ENCODE data around the gene MED31. TPM values are rescaled to one million over a fixed set of nuclear protein-coding genes. Genes with fewer than 3 reads are reported as not detected.
A peak's percentile ranks its signal among the peaks of the same experiment; 100 is the strongest.

MED31 gene
- polyA plus RNA-seq, 2 of the 4 experiments (the other 2 are of a cell fraction) = 32.2 to 49.0 TPM

DNA sequence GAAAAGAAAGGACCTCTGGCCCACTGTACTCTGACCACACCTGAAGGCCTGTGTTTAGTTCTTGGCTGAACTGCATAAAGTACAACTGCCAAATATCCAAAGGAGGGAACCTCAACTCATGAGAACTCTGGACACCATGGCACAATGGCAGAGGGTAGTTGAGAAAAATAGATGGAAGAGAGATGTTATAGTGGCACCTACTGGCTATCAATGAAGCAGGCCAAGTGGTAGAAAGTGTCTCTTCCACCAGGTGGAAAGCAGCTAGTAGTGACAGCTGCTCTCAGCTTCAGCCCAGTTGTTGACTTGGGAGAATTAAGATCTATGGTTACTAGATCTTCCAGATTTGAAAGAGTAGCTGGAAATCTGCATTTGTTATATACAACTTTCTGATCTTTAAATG lies 3.2 kb downstream of the MED31 start:
- Histone ChIP-seq H3K4me1 (peaks cover 19% of the 10 kb centered on the region; the same call in 2 of the 3 replicates), H3K4me3 (no peak overlapping the region), H3K27ac (no peak overlapping the region), H3K4me2 (no peak overlapping the region), H3K9me3 (no peaks in the 10 kb centered on the region)
- ChIA-PET CTCF (interaction anchor here (0.6 to 3.5 kb wide), 18 partner anchors 9 to 375 kb away, joined by 3 to 36 read pairs (median 4); partner anchors contain the start of gene KIAA0753), POLR2A (interaction anchor here (0.5 kb wide), 1 partner anchor 205 kb away, joined by 3 read pairs; no protein-coding TSS in a partner anchor)
- FAIRE-seq = peak; percentile 28
- ATAC-seq = peak; percentile 45 to 54; a peak in 4 of 6 replicates
- TF ChIP-seq SMC3 (IDR thresholded peaks at IDR 0.05) (peak; percentile 42; the same call in 2 of the 3 replicates), RAD21 (conservative IDR thresholded peaks at IDR 0.05 in 1 of 2, IDR thresholded peaks at IDR 0.05 in 1 of 2) (peak; percentile 68 to 76), HDAC2 (IDR thresholded peaks at IDR 0.05) (no peak)
- TF ChIP-seq, protein P1, sequence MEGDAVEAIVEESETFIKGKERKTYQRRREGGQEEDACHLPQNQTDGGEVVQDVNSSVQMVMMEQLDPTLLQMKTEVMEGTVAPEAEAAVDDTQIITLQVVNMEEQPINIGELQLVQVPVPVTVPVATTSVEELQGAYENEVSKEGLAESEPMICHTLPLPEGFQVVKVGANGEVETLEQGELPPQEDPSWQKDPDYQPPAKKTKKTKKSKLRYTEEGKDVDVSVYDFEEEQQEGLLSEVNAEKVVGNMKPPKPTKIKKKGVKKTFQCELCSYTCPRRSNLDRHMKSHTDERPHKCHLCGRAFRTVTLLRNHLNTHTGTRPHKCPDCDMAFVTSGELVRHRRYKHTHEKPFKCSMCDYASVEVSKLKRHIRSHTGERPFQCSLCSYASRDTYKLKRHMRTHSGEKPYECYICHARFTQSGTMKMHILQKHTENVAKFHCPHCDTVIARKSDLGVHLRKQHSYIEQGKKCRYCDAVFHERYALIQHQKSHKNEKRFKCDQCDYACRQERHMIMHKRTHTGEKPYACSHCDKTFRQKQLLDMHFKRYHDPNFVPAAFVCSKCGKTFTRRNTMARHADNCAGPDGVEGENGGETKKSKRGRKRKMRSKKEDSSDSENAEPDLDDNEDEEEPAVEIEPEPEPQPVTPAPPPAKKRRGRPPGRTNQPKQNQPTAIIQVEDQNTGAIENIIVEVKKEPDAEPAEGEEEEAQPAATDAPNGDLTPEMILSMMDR (IDR thresholded peaks at IDR 0.05) = peak; percentile 61
- DNase-seq (ENCODE audit: low read depth in 1 of 2, low spot score in 1 of 2) = peak; percentile 60 to 76

DNA sequence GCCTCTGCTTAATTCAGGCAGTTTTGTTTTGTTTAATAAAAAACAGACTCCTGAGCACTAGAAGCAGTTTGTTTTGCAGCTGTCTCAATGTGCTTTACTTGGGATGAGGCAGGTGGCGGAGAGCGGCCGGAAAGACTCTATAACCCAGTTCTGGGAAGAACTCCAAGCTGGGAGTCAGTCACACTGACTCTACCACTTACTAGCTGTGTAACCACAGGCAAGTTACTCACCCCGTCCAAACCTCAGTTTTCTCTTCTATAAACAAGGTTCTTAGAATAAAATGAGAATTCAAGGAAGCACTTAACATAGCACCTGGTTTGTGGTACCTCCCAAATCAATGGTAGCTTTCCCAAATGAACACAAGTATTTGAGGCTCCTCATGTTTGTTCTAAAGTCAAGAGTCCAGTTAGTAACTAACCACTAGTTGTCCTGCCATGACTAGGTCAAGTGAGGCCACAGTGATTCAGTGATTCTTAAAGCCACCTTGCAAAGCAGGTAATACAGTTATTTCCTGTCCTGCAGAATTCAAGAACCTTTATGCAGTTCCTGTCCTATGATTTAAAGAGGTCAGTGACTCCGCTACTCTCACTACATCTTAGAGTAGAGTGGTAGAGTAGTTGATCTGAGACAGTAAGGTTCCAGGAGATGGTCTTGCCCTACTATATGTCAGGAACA lies 7.8 kb downstream of the MED31 start:
- CTCF ChIA-PET = interaction anchor here (0.6 to 5.8 kb wide), 4 partner anchors 23 to 173 kb away, joined by 3 to 42 read pairs (median 4); no protein-coding TSS in a partner anchor
- TF ChIP-seq RARB (CRISPR knock-in tag; IDR thresholded peaks at IDR 0.05) (no peak), TP53 (CRISPR knock-in tag; IDR thresholded peaks at IDR 0.05) (no peak), NR3C1 (IDR thresholded peaks at IDR 0.05) (no peak), HOXA7 (CRISPR knock-in tag; IDR thresholded peaks at IDR 0.05) (peak; percentile 30; the same call in 1 of the 2 replicates), ZNF302 (CRISPR knock-in tag; IDR thresholded peaks at IDR 0.05) (no peak)
- Histone ChIP-seq H3K27ac (no peak overlapping the region), H3K9me3 (no peaks in the 10 kb centered on the region), H3K4me3 (no peak overlapping the region), H3K4me1 (peaks cover 21% of the 10 kb centered on the region), H3K4me2 (no peak overlapping the region)
- DNase-seq (ENCODE audit: low read depth in 1 of 2, low spot score in 1 of 2) (no peak), ATAC-seq (no peak), FAIRE-seq (no peak)
- POLR2A ChIA-PET = interaction anchor here (0.6 kb wide), 1 partner anchor 39 kb away, joined by 6 read pairs; no protein-coding TSS in a partner anchor
- WGBS (ENCODE audit: missing lambda C conversion rate) = 96% methylated on average over 5 of the region's 5 CpGs

DNA sequence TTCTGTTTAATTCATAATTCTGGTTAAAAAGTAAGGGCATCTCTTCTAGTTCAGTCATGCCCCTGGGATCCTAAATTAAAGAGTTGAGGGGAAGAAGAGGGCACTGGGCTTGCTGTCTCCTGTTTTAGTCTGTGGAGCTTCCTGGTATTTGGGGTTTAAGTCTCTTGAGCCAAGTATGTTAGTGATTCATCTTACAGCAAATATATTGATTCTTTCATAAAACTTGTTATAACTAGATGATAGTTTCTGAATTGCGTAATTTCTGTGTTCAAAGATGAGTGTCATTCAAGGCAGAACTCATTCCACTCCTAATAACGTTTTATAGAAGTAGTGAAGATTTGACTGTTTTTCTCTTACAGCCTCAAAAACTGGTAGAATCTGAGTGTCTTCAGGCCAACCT lies 8.8 kb downstream of the MED31 start:
- ChIA-PET CTCF (interaction anchor here (1.0 to 5.8 kb wide), 4 partner anchors 24 to 269 kb away, joined by 3 to 42 read pairs (median 4); no protein-coding TSS in a partner anchor), POLR2A (no interaction called here)
- no peak for FAIRE-seq
- no peak overlapping the region for H3K27ac ChIP-seq
- no peak overlapping the region for H3K4me3 ChIP-seq
- H3K4me2 ChIP-seq = peak overlapping the region; percentile 87
- no peak for ATAC-seq
- TF ChIP-seq CEBPB (IDR thresholded peaks at IDR 0.05) (peak; percentile 65 to 79; a peak in 3 of 4 replicates), HOXA7 (CRISPR knock-in tag; IDR thresholded peaks at IDR 0.05) (0 out of 2 replicates have a peak, but pooled peaks have one; percentile 4), RARB (CRISPR knock-in tag; IDR thresholded peaks at IDR 0.05) (0 out of 2 replicates have a peak, but pooled peaks have one; percentile 23), FOSL2 (IDR thresholded peaks at IDR 0.05) (no peak), FOSL2 (CRISPR knock-in tag; IDR thresholded peaks at IDR 0.05) (peak; percentile 17; the same call in 1 of the 2 replicates), NPAS2 (CRISPR knock-in tag; IDR thresholded peaks at IDR 0.05; ENCODE audit: borderline replicate concordance) (no peak)
- no peaks in the 10 kb centered on the region for H3K9me3 ChIP-seq
- 63% methylated on average over 2 of the region's 2 CpGs for WGBS (ENCODE audit: missing lambda C conversion rate)
- H3K4me1 ChIP-seq = peaks cover 22% of the 10 kb centered on the region
- no peak for DNase-seq (ENCODE audit: low read depth in 1 of 2, low spot score in 1 of 2)

DNA sequence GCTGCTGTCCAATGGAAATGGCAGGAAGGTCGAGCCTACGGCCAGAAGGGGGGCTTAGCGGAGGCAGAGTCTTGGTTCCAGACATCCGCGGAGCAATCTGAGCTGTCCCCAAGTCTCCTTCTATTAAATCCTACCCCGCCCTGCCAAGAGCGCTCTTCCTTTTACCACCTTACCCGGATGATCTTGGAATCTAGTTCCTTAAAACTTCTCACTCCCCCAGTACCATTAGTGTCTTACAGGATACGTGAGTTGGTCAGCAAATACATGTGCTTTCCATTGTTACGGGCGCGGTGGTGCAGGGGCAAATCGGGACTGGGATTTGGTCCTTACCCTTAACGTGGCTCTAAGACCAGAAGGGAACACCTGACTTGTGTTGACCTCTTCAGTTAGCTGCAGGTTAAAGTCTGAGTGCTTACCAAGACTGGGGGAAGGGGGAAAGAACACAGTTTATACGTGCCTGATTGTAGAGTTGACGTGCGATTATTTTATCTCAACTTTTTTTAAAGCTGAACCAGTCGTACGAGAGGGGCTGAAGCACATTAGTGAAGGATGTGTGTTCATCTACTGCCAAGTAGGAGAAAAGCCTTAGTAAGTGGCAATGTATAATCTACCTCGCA lies 10.1 kb downstream of the MED31 start:
- peak overlapping the region; percentile 87 for H3K4me2 ChIP-seq
- H3K4me1 ChIP-seq = peaks cover 22% of the 10 kb centered on the region
- WGBS (ENCODE audit: missing lambda C conversion rate) = 5% methylated on average over 20 of the region's 20 CpGs
- no peaks in the 10 kb centered on the region for H3K9me3 ChIP-seq
- ATAC-seq (peak; percentile 22 to 56; a peak in 5 of 6 replicates), DNase-seq (ENCODE audit: low read depth in 1 of 2, low spot score in 1 of 2) (peak in 1 of 2 experiments; percentile 41), FAIRE-seq (peak; percentile 43)
- CTCF ChIA-PET = interaction anchor here (1.0 to 5.8 kb wide), 9 partner anchors 13 to 380 kb away, joined by 3 to 42 read pairs (median 3); no protein-coding TSS in a partner anchor
- H3K27ac ChIP-seq = peak overlapping the region; percentile 94 to 97
- POLR2A ChIA-PET = interaction anchor here (0.7 to 2.2 kb wide), 5 partner anchors 10 to 170 kb away, joined by 3 to 12 read pairs (median 4); partner anchors contain the start of genes C17orf100 and MED31
- H3K4me3 ChIP-seq = peak overlapping the region; percentile 81
- TF ChIP-seq, protein P2, sequence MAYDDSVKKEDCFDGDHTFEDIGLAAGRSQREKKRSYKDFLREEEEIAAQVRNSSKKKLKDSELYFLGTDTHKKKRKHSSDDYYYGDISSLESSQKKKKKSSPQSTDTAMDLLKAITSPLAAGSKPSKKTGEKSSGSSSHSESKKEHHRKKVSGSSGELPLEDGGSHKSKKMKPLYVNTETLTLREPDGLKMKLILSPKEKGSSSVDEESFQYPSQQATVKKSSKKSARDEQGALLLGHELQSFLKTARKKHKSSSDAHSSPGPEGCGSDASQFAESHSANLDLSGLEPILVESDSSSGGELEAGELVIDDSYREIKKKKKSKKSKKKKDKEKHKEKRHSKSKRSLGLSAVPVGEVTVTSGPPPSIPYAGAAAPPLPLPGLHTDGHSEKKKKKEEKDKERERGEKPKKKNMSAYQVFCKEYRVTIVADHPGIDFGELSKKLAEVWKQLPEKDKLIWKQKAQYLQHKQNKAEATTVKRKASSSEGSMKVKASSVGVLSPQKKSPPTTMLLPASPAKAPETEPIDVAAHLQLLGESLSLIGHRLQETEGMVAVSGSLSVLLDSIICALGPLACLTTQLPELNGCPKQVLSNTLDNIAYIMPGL (CRISPR knock-in tag; IDR thresholded peaks at IDR 0.05; ENCODE audit: borderline replicate concordance) = no peak
- TF ChIP-seq SMC3 (IDR thresholded peaks at IDR 0.05) (no peak), MYC (IDR thresholded peaks at IDR 0.05; ENCODE audit: borderline replicate concordance, low read length) (no peak), NFE2L2 (conservative IDR thresholded peaks at IDR 0.05; ENCODE audit: low read length) (no peak), HDAC2 (IDR thresholded peaks at IDR 0.05) (no peak), FOSB (CRISPR knock-in tag; IDR thresholded peaks at IDR 0.05) (no peak), PHF8 (IDR thresholded peaks at IDR 0.05; ENCODE audit: borderline replicate concordance, low read depth) (no peak), JUN (IDR thresholded peaks at IDR 0.05) (0 out of 5 replicates have a peak, but pooled peaks of 1 of the 2 experiments have one; percentile 4), MAFK (IDR thresholded peaks at IDR 0.05; ENCODE audit: partially characterized antibody) (no peak), RARB (CRISPR knock-in tag; IDR thresholded peaks at IDR 0.05) (0 out of 2 replicates have a peak, but pooled peaks have one; percentile 5), HOXA7 (CRISPR knock-in tag; IDR thresholded peaks at IDR 0.05) (no peak), POLR2A (IDR thresholded peaks at IDR 0.05; ENCODE audit: low read length) (no peak)
- TF ChIP-seq, protein P3, sequence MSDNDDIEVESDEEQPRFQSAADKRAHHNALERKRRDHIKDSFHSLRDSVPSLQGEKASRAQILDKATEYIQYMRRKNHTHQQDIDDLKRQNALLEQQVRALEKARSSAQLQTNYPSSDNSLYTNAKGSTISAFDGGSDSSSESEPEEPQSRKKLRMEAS (IDR thresholded peaks at IDR 0.05) = no peak
- TF ChIP-seq, protein P4, sequence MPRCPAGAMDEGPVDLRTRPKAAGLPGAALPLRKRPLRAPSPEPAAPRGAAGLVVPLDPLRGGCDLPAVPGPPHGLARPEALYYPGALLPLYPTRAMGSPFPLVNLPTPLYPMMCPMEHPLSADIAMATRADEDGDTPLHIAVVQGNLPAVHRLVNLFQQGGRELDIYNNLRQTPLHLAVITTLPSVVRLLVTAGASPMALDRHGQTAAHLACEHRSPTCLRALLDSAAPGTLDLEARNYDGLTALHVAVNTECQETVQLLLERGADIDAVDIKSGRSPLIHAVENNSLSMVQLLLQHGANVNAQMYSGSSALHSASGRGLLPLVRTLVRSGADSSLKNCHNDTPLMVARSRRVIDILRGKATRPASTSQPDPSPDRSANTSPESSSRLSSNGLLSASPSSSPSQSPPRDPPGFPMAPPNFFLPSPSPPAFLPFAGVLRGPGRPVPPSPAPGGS (IDR thresholded peaks at IDR 0.05) = no peak; the same call in 2 of the 3 replicates
